NCI-H128 (cell line): ENCODE data around the gene MAGI1.

Source experiments
- DNase-seq: peaks from one replicate; lab custom pipeline; 2025; ENCODE audit not compliant: unreplicated experiment; lab: John Stamatoyannopoulos, UW

MAGI1 gene

GRCh38 chr3:65809641-65810150 lies 229.0 kb downstream of the MAGI1 start:
- no peak for DNase-seq

- no peak for DNase-seq
Observed at GRCh38 chr3:65808824-65809223, 229.9 kb downstream of the MAGI1 start.

GRCh38 chr3:65808407-65808806 lies 230.3 kb downstream of the MAGI1 start:
- DNase-seq = no peak

- no peak for DNase-seq
Observed at GRCh38 chr3:65807225-65807624, 231.5 kb downstream of the MAGI1 start.

- DNase-seq = no peak
Observed at GRCh38 chr3:65806600-65806999, 232.1 kb downstream of the MAGI1 start.

- no peak for DNase-seq
Observed at GRCh38 chr3:65796676-65797075, 242.0 kb downstream of the MAGI1 start.

GRCh38 chr3:65795166-65795565 lies 243.6 kb downstream of the MAGI1 start:
- no peak for DNase-seq

- DNase-seq = no peak
Observed at GRCh38 chr3:65793495-65794200, 245.1 kb downstream of the MAGI1 start.

GRCh38 chr3:65788461-65788860 lies 250.3 kb downstream of the MAGI1 start:
- no peak for DNase-seq

- no peak for DNase-seq
Observed at GRCh38 chr3:65787827-65788226, 250.9 kb downstream of the MAGI1 start.

- no peak for DNase-seq
Observed at GRCh38 chr3:65787340-65787739, 251.4 kb downstream of the MAGI1 start.

- no peak for DNase-seq
Observed at GRCh38 chr3:65786890-65787289, 251.8 kb downstream of the MAGI1 start.

- no peak for DNase-seq
Observed at GRCh38 chr3:65785065-65785645, 253.6 kb downstream of the MAGI1 start.

- no peak for DNase-seq
Observed at GRCh38 chr3:65783117-65783516, 255.6 kb downstream of the MAGI1 start.

- DNase-seq = no peak
Observed at GRCh38 chr3:65781594-65781993, 257.1 kb downstream of the MAGI1 start.

GRCh38 chr3:65779390-65779789 lies 259.3 kb downstream of the MAGI1 start:
- no peak for DNase-seq

GRCh38 chr3:65778968-65779367 lies 259.8 kb downstream of the MAGI1 start:
- no peak for DNase-seq

GRCh38 chr3:65777050-65777449 lies 261.7 kb downstream of the MAGI1 start:
- DNase-seq = no peak

- no peak for DNase-seq
Observed at GRCh38 chr3:65776494-65776893, 262.2 kb downstream of the MAGI1 start.

GRCh38 chr3:65776081-65776480 lies 262.6 kb downstream of the MAGI1 start:
- DNase-seq = no peak

GRCh38 chr3:65772758-65773157 lies 266.0 kb downstream of the MAGI1 start:
- no peak for DNase-seq

- DNase-seq = no peak
Observed at GRCh38 chr3:65767551-65767950, 271.2 kb downstream of the MAGI1 start.

- no peak for DNase-seq
Observed at GRCh38 chr3:65762235-65762580, 276.5 kb downstream of the MAGI1 start.
